PFSK-1 (cell line): ENCODE results near the gene PPM1L.

Source experiments
- FOXP2 ChIP-seq: optimal IDR thresholded peaks from 2 replicates; pipeline ENCODE3; 2011; ENCODE audit warnings: borderline replicate concordance, control low read depth, inconsistent platforms; ENCODE audit not compliant: insufficient read depth; ENCODE audit errors: extremely low read length, extremely low read depth
- POLR2AphosphoS5 ChIP-seq: IDR thresholded peaks from 2 replicates; pipeline ENCODE4 v1.6.1; 2012; ENCODE audit warnings: low read depth, mild to moderate bottlenecking, control low read depth, low read length, moderate library complexity
- SIN3A ChIP-seq: IDR thresholded peaks from 2 replicates; pipeline ENCODE4 v1.6.1; 2012; ENCODE audit warnings: mild to moderate bottlenecking, low read length, moderate library complexity, borderline replicate concordance; ENCODE audit not compliant: insufficient read depth
- TAF1 ChIP-seq: IDR thresholded peaks from 2 replicates; pipeline ENCODE4 v1.6.1; 2012; ENCODE audit warnings: low read length, control low read depth, borderline replicate concordance; ENCODE audit not compliant: insufficient read depth
- TF ChIP-seq, protein P1 (sequence below), 2 experiments: IDR thresholded peaks; 2 replicates each; pipeline versions ENCODE4 v1.6.1 to v1.8.0; 2011 to 2012; ENCODE audit warnings: low read depth in 2 of 2, low read length in 2 of 2, control low read depth in 1 of 2, inconsistent platforms in 1 of 2, mild to moderate bottlenecking in 1 of 2, moderate library complexity in 1 of 2; ENCODE audit not compliant: insufficient read depth in 1 of 2

PPM1L gene

DNA sequence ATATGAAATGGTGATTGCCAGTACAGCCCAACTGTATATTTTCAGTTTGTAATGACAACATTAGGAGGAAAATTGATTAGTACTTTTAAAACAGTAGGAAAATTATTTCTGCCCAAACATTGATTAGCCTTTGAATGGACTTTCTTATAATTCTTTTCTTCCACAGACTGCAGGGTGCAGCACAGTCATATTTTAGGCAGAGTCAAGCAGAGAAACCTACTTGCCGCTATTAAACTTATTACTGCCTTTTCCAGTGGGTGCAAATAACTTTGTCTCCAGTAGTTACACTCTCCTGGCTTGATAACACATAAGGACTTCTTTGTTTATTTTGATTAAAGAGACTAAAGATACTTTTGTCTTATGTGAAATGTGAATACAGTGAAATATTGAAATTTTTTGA, 85.4 kb downstream of the PPM1L start:
- TF ChIP-seq TAF1 (no peak), POLR2AphosphoS5 (no peak), FOXP2 (no peak), SIN3A (no peak)
- TF ChIP-seq, protein P1, sequence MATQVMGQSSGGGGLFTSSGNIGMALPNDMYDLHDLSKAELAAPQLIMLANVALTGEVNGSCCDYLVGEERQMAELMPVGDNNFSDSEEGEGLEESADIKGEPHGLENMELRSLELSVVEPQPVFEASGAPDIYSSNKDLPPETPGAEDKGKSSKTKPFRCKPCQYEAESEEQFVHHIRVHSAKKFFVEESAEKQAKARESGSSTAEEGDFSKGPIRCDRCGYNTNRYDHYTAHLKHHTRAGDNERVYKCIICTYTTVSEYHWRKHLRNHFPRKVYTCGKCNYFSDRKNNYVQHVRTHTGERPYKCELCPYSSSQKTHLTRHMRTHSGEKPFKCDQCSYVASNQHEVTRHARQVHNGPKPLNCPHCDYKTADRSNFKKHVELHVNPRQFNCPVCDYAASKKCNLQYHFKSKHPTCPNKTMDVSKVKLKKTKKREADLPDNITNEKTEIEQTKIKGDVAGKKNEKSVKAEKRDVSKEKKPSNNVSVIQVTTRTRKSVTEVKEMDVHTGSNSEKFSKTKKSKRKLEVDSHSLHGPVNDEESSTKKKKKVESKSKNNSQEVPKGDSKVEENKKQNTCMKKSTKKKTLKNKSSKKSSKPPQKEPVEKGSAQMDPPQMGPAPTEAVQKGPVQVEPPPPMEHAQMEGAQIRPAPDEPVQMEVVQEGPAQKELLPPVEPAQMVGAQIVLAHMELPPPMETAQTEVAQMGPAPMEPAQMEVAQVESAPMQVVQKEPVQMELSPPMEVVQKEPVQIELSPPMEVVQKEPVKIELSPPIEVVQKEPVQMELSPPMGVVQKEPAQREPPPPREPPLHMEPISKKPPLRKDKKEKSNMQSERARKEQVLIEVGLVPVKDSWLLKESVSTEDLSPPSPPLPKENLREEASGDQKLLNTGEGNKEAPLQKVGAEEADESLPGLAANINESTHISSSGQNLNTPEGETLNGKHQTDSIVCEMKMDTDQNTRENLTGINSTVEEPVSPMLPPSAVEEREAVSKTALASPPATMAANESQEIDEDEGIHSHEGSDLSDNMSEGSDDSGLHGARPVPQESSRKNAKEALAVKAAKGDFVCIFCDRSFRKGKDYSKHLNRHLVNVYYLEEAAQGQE (IDR thresholded peaks at IDR 0.05; ENCODE audit: insufficient read depth in 1 of 2, low read depth in 2 of 2, low read length in 2 of 2): no peak

DNA sequence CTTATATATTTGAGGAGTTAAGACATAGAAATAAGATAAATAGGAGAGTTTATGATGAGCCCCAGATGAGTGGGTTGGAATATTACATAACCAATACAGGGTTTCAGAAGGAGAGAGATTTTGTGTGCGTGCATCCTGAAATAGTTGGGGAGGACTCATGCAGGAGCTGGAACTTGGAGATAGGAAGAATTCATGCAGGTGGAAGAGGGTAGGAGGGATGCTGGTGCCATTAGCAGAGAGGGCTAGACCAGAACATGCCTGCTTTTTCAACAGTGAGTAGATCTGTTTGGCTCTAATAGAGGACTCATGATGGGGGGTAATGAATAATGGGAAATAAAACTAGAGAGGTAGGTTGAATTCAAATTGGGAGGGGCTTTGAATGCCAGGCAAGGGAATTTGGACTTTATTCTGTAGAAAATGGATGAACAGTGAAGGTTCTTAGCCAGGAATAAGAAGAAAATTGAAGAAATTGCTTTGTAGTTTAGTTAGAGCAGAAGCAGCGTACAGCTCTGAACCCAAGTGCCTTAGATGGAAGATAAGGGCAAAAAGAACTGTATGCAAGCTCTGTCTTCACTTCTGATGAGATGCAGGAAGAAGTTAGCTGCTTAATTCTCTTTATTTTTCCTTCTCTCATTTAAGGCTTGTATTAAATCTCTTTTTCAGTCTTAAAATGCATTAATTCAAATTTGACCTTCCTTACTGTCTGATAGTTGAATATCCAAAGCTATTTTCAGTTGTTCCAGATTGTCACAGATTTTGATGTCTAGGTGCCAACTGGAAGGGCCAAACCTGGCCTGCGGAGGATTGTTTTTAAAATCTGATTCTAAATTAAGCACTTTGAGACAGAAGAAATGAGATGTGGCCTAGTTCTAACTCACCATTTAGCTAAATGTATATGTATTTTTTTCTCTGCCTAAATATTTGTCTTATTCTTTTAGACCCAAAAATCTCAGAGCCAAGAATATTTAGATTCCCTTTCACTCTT, 86.3 kb downstream of the PPM1L start:
- TF ChIP-seq, protein P1 (IDR thresholded peaks at IDR 0.05; ENCODE audit: insufficient read depth in 1 of 2, low read depth in 2 of 2, low read length in 2 of 2): no peak
- TF ChIP-seq POLR2AphosphoS5 (no peak), SIN3A (no peak), FOXP2 (no peak), TAF1 (no peak)

DNA sequence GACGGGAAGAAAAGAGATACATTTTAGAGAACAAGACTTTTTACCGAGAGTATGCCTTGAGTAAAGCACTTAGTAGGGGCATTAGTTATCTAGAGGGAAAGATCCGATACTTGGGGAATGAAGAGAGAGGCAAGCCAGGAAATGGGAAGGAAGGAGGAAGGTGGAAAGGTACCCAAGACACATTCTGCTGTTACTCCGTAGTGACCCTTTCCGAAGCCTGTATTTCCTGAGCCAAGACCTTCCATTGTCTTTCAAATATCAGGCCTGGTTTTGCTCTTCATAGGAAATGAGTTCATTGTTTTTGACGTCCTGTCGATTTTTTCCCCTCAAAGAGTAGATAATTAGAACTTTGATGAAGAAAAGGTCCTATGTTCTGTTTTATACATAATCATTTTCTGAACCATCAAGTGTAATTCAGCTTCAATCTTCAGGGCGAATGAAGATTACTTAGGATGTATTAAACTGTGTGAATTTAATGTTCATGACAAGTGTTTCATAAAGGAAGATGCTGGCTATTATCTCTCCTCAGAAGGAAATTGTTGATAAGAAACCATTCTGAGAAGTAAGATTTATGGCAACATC, 95.7 kb downstream of the PPM1L start:
- no peak for TF ChIP-seq FOXP2
- TF ChIP-seq, protein P1 (IDR thresholded peaks at IDR 0.05; ENCODE audit: insufficient read depth in 1 of 2, low read depth in 2 of 2, low read length in 2 of 2): no peak
- TF ChIP-seq POLR2AphosphoS5: no peak
- no peak for TF ChIP-seq SIN3A
- TF ChIP-seq TAF1: no peak

DNA sequence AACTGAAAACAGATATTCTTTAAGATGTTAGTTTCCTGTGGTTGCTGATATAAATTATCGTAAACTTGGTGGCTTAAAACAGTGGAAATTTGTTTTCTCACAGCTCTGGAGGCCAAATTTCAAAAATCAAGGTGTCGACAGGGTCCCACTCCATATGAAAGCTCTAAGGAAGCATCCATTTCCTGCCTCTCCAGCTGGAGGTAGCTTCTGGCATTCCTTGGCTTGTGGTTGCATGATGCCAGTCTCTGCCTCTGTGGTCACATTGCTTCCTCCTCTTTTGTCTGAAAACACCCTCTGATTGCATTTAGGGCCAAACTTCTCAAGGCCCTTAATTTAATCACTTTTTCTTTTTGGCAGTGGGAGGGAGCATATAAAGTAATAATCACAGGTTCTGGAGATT, 96.8 kb downstream of the PPM1L start:
- TF ChIP-seq POLR2AphosphoS5 (no peak), TAF1 (no peak), SIN3A (no peak), FOXP2 (no peak)
- TF ChIP-seq, protein P1 (IDR thresholded peaks at IDR 0.05; ENCODE audit: insufficient read depth in 1 of 2, low read depth in 2 of 2, low read length in 2 of 2): no peak
